HG03097 (cell line): Measurements from ENCODE around the gene AFDN.
"Not testable (repeated sequence)": the region's sequence is repeated elsewhere in the genome, so short reads cannot be mapped to it uniquely, and the experiment has no call there.

ENCODE experiments used
- ATAC-seq: cut with Tn5 transposase; IDR thresholded peaks from one replicate; pipeline ENCODE4 v1.9.1; 2021; ENCODE audit not compliant: unreplicated experiment, low FRiP score

AFDN gene

DNA sequence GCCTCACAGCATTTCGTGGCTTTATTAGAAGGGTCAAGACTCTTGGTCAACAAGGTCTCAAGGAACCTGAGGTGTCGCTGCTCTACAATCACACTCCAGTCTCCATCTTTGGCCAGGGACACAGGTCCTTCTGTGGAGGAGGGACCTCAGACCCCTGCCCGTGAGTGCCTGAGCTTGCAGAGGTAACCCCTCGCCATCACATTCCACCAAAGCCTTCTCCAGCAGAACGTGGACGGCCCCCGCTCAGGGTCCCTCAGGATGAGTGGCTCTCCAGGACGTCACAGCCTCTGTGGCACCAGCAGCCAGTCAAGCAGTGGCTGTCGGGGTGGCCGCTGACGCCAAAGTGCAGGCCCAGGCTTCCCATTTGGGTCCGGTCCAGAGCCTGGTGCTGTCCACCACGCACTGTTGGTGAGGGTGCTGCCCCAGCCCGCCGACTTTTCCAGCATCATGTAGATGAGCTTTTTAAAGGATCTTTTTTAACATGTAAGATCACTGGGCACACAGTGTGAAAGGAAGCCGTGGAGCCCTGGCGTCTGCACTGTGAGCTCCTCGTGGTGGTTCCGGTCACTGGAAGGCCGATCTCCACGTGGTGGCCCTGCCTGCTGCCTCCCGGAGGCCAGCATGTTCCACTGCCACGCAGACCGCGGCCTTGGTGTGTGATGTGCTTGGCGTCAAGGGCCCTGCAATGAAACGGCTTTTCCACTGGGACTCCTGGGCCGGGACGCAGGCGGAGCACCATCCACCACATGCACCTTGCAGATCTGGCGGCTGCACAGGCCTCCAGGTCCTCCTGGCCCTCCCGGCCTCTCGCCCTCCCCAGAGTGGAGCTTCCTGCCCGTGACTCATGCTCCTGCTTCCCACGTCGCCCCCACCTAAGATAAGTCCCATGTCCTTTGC, 162.5 kb downstream of the AFDN start:
- no peak for ATAC-seq

- ATAC-seq = no peak
Measured at GRCh38 chr6:167990016-167990945, 163.6 kb downstream of the AFDN start.

DNA sequence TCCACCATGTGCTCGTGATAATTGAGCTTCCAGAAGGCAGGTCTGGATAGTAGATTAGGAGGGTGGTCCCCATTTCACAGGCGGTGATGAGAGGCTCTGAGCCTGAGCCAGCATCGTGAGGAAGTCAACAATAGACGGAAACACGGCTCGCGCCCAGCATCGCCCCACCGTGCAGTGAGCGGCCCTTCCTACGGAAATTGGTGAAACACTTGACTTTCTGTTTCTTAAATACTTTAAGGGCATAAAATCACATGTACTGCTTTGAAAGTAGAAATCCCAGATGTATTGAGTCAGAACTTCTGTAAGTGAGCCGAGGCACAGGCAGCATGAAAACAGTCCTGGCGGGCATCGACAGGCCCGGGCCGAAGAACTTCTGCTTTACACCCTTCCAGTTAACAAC, 166.5 kb downstream of the AFDN start:
- ATAC-seq = no peak

DNA sequence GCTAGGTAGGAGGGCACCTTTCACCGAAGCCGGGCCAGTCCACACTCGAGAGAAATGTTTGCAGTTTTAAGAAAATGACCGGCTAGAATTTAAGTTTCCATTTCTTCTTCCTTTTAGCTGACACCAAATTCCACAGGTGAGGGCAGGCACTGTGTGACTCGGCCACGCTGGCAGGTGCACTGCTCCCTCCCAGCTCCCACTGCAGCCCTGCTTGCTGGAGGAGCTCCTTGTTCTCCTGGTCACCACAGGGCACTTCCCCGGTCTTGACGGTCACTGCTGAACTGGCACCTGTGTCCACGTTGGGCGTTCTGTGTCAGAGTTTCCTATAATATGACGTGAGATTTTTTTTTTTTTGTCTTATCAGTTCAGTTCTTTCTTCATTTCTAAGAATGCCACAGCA, 167.1 kb downstream of the AFDN start:
- no peak for ATAC-seq

DNA sequence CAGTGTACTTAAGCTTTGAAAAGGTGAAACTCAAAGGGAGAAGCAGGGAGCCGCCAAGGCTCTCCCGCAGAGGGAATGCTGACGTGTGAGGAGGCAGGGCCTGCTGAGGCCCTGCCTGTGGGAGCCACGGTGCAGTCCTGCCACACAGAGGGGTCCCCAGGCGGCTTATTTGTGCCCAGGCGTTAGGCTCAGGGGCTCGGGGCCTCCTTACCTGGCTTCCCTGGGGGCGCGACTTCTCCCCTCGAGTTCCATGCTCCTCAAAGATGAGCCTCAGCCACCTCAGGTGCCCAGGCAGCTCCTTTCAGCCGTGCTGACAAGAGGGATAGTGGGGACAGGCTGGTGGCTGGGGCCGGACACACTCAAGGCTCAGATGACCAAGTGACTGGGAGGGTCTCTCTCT, 168.6 kb downstream of the AFDN start:
- no peak for ATAC-seq

- ATAC-seq = no peak
Measured at GRCh38 chr6:167995731-167996151, 169.0 kb downstream of the AFDN start.

DNA sequence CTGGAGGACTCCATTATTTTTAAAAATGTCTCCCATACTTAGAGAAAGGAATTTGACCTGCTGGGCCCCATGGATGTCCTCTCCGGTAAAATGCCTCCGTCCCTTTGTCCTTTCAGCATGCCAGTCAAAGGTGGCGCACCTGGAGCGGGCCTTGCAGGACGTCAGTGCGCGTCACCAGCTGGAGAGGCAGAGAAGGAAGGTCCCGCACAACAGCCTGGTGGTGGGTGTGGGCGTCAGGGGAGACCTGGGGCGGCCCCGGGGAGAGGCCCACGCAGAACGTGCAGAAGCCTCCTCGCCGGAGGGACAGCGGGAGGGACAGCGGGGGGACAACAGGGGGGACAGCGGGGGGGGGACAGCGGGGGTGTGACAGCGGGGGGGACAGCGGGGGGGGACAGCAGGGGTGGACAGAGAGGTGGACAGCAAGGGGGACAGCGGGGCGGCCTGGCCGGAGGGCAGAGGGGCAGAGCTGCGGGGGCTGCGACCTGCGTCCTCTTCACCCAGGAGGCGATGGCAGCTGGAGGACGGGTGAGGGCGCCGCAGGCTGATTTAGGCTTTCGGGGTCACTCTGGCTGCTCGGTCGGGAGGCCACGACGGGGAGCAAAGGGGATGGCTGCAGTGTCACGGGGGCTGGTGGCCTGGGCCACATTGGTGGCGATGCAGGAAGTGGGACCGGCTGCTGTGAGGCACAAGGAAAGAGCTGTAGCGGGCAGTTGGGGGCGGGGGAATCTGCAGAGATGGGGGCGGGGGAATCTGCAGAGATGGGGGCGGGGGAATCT, 169.9 kb downstream of the AFDN start:
- ATAC-seq = no peak

DNA sequence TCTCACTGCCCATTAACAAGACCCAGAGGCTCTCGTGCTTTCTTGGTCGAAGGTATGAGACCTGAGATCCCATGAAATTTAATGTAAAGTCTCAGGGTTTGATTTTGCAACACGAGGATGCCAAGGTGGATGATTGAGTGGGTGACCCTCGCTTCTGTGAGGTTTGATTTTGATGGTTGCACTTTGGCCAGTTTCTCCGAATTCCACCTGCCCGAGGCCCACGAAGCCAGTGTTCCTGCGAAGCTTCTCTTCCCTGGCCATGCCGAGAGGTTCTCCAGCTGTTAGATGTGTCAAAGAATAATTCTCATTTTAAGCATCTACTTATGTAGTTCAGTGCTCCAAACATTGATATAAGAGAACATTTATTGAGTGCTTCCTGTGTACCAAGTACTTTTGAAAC, 170.9 kb downstream of the AFDN start, which contains the start of gene KIF25:
Gene KIF25 (plus strand): TSS at position 30 of the 400 bp plus-strand sequence. CDS start 31,915 bp downstream, outside the sequence.
- ATAC-seq = no peak

- no peak for ATAC-seq
Measured at GRCh38 chr6:167998215-167998614, 171.5 kb downstream of the AFDN start.

GRCh38 chr6:168000198-168001028, 173.7 kb downstream of the AFDN start:
- ATAC-seq = no peak

- no peak for ATAC-seq
Measured at GRCh38 chr6:168001029-168001332, 174.3 kb downstream of the AFDN start.

- not testable (repeated sequence) for ATAC-seq
Measured at GRCh38 chr6:168001514-168001913, 174.8 kb downstream of the AFDN start.

DNA sequence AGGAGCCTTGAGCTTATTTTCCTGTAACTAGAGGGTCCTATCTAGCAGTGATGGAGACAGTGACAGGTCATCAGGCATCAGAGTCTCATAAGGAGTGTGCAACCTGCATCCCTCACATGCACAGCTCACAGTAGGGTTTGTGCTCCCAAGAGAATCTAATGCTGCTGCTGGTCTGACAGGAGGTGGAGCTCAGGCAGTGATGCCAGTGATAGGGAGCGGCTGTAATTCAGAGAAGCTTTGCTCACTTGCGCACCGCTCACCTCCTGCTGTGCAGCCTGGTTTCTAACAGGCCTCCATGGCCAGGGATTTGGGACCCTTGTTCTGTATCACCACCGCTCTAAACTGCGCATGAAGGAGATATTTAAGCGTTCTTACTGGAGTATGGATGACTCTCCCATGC, 176.1 kb downstream of the AFDN start:
- ATAC-seq = no peak

DNA sequence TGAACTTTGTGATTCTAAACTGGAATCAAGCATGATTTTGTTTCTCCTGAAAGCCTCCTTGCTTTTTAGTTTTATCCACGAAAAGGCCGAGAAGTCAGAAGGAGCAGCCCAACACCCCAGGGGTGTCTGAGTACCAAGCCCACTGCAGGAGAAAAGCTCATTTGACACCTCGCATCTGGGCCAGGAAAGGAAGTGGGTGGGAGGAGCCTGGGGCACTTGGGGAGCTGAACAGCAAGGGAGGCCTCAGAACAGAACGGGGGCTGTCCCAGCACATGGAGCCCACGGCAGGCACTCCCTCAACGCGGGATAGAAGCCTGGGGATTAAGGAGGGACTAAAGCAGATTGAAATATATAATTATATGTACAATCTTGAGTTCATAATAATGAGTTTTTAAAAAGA, 177.3 kb downstream of the AFDN start:
- ATAC-seq = no peak

GRCh38 chr6:168004945-168005344, 178.2 kb downstream of the AFDN start:
- ATAC-seq = no peak

DNA sequence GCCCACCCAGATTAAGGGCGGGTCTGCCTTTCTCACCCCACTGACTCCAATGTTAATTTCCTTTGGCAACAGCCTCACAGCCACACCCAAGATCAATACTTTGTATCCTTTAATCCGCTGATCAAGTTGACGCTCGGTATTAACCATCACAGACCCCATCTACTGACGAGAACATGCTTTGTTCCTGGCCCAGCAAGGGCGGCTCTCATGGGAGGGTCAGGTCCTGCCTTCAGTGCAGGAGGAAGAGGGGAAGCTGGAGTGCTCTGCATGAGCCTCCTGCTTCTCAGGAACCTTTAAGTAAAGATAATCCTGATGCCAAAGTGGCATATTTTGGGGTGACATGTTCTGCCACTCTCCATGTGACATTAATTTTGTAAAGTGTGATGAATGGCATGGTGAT, 179.1 kb downstream of the AFDN start:
- ATAC-seq = no peak

DNA sequence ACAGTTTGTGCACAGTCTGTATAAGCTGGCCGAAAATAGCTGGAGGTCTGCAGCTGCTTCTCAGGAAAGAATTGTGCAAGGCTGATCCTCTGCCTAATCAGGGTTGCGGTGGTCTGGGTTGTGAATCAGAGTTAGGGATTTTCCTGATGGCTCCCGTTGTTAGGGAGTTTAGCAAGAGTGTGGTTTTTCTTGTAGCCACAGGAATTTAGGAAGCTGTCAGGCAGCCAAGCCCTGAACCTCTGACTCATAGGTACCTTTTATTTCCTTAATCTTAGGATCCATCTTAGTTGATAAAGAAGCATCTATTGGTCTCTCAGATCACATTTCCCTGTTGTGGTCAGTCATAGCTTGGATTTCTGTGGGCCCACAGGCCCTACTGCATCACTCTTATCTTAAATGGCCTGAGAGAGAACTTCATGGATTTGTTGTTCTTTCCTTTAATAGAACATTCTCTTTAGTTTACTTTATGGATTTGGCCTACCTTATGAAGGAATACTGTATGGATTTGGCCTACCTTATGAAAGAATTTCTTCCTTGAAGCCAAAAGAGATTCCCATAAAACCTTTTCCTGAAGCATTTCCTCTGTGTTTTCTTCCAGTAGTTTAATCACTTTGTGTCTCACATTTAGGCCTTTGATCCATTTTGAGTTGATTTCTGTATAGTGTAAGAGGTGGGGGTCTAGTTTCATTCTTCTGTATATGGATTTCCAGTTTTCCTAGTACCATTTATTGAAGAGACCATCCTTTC, 181.1 kb downstream of the AFDN start:
- ATAC-seq = no peak

DNA sequence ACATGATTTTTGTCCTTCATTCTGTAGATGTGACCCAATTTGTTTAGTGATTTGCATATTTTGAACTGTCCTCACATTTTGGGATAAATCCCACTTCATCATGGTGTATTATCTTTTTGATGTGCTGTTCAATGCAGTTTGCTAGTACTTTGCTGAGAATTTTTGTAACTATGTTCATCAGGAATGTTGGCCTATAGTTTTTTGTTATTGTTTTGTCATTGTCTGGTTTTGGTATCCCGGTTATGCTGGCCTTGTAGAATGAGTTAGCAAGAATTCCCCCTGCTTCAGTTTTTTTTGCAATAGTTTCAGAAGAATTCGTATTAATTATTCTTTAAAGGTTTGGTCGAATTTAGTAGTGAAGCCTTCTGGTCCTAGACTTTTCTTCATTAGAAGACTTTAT, 182.6 kb downstream of the AFDN start:
- no peak for ATAC-seq

- ATAC-seq = no peak
Measured at GRCh38 chr6:168011291-168011690, 184.6 kb downstream of the AFDN start.
